Islet of Langerhans (tissue), 1 donor: ENCODE results near the gene SNTG2.

ENCODE experiments used
- FAIRE-seq: peaks from one replicate; lab custom pipeline; 2011; peaks lifted over from hg19 to GRCh38; lab: Jason Lieb, UNC

Gene SNTG2

DNA sequence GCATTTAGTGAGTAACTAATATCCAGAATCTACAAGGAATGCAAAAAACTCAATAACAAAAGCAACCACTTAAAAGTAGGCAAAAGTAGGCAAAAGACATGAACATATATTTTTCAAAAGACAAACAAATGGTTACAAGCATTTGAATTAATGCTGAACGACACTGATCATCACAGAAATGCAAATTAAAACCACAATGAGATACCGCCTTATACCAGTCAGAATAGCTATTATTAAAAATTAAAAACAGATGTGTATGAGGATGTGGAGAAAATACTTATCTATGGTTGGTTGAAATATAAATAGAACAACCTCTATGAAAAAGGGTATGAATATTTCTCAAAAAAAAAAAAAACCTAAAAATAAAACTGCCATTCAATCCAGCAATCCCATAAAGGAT, 51.7 kb downstream of the SNTG2 start:
- no peak for FAIRE-seq

DNA sequence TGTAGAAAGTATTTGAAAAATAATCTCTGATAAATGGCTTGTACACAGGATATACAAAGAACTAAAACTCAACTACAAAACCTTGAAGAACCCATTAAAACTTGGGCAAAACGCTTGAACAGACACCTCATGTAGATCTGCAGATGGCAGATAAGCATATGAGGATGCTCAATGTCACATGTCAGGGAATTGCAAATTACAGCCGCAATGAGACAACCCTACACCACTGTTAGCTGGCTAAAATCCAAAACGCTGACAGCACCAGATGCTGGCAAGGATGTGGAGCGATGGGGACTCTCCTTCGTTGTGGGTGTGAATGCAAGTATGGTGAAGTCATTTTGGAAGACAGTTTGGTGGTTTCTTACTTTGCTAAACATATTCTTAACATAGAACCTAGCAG, 53.7 kb downstream of the SNTG2 start:
- FAIRE-seq, result no peak

DNA sequence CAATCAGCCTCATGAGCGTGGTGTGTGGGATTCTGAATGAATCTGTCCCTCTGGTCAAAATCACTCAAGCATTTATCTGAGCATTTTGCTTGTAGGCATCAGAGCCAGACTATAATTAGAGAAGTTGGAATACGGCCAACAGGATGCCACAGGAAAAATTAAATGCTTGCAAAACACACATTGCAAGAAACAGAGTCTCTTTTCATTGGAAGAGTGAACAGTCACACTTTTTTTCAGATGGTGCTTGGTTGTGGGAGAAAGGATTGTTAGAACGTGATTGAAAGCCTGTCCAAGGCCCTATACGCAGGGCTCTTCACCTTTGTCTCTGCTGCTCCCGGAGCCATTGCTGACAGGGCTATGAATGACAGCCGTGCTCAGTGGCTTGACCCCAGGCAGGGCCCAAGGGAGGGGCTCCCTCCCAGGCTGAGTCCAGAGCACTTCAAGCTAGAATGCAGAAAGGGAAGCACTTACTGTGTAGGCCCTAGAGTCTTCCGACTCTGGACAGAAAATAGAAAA, 59.8 kb downstream of the SNTG2 start:
- no peak for FAIRE-seq

DNA sequence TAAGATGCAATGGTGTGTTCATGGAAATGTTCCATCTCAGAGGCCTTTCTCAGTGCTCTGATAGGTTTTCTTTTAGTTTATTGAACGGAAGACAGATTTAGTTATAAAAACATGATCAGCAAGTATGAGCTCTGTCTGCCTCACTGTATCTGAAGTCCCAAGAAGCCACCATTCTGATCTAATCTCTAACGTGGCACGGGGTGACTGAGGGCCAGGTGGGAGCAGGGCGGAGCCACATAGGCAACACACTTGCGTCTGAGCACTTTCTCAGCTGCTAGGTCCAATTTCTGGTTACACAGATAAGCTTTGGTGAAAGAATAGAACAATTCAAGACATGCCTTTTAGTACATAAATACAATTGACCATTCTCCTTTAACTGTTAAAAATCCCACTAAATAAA, 60.4 kb downstream of the SNTG2 start:
- FAIRE-seq, result no peak

DNA sequence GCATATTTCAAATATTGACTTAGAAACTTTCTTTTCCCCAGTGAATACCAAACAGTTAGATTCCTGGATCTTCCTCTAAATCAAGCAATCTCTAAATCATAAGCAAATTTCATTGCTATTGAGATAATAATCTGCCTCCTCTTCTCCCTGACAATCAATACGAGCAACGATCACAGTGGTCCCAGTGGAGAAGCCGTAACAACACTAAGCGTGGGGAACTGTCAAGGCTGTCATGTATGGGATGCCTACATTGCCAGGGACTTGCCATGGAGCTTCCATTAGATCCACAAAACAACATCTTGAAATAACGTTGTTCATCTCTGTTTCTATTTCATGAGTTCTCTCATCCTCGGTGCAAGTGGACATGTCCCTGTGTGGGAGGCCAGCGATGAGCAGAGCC, 61.3 kb downstream of the SNTG2 start:
- no peak for FAIRE-seq

DNA sequence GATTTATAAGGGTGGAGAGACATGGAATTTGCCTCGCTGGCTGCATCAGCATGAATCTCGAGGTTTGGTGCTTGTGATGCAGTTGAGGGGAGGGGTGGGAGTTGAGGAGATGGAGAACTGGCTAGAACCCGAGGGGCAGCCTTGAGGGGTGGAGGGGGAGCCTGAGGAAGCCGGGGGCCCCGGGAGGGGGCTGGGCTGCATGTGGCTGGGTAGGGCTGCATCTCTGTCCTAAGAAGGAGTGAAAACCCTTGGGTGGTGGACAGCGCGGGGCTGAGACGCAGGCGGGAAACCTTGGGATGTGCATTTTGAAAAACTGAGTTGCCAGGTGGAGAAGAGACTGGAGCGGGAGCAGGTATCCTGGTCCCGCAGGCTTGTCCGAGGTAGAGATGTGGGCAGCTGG, 64.2 kb downstream of the SNTG2 start:
- no peak for FAIRE-seq

DNA sequence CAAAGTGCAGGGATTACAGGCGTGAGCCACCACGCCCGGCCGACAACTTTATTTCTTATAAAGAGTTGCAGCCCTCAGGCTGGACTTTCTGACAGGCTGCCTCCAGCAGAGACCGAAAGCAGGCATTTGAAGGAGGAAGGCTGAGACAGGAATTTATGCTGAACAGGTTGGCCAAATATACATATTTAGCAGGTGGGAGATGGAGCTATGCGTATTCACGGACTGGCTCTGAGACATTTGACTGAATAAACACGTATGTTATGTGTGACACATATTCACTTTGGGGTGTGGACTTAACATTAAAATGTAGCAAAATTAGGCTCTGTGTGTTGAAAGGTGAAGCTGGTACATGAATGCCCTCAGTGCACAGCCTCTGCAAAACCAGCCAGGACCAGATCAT, 65.9 kb downstream of the SNTG2 start:
- no peak for FAIRE-seq

DNA sequence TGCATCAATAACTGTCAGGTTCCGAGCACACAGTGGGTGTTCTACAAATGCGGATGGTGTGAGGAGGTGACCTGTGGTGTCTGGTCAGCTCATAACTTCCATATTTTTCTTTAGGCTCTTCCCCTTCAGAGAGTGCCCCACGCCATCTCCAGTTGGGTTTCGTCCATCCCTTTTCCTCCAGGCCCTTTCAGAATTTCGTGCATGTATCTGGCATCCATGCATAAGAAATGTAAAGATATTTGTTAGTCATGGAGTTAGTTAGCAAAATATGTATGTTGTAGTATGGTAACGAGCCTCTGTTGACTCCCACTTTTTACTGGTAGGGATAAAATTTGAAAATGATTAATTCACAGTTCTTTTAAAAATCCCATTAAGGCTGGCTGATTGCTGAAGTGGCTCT, 67.2 kb downstream of the SNTG2 start:
- FAIRE-seq, result no peak

DNA sequence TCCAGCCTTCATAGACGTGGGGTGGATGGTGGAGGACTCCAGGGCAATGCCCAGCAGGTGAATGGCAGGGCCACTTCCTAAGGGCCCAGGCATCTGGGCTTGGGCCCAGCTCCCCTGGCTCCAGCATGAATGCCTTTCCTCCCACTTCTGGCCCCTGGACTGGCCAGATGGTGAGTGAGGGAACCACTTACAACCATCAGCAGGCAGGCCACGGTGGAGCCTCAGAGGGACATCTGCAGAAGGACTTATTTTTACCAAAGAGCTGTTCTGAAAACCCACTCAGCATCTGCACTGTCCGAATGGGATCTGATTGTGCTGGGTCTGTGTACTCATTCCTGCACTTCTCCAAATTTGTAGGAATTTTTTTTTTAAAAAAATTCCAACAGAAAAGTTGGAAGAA, 69.6 kb downstream of the SNTG2 start:
- no peak for FAIRE-seq

DNA sequence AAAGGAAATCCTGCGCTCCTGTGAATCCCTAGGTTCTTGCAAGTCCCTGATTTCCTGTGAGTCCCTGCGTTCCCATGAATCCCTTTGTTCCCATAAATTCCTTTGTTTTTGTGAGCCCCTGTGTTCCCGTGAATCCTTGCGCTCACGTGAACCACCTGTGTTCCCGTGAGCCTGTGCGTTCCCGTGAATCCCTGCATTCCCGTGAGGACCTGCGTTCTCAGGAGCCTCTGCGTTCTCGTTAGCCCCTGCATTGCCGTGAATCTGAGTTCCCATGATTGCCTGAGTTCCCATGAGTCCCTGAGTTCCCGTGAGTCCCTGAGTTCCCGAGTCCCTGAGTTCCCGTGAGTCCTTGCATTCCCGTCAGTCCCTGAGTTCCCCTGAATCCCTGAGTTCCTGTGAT, 71.5 kb downstream of the SNTG2 start:
- no peak for FAIRE-seq

DNA sequence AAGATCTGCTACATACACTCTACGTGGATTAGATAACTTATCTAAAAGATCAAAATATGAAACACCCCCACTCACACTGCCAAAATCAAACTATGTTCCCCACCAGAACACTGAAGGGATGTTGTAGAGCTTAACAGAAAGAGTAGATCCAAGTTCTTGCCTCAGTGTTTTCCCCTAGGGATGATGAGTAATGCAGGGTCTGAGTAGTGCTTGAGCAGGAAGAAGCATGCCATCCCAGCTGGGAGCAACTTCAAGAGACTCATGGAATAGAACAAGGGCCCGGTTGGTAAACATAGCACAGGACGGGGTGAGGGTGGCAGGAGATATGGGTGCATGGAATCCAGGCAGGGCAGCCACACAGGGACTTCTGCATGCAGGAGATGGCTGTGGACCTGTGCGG, 74.3 kb downstream of the SNTG2 start:
- no peak for FAIRE-seq

DNA sequence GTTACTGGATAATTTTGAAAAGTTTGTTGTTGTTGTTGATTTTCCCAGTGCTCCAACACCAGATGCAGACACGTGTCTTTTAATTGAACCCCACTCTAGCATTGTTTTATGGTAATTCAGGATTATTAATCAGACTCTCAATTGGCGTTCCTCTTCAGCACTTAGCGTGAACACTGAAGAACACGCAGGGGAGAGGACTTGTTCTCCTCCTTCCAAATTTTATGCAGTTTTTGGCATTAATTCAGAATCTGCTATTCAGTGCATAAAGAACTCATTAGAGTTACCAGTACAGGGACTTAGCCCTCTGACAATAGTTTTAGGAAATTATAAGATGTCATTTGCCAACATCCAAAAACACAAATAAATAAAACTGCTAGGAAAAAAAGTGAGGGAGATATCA, 75.5 kb downstream of the SNTG2 start:
- FAIRE-seq, result no peak

DNA sequence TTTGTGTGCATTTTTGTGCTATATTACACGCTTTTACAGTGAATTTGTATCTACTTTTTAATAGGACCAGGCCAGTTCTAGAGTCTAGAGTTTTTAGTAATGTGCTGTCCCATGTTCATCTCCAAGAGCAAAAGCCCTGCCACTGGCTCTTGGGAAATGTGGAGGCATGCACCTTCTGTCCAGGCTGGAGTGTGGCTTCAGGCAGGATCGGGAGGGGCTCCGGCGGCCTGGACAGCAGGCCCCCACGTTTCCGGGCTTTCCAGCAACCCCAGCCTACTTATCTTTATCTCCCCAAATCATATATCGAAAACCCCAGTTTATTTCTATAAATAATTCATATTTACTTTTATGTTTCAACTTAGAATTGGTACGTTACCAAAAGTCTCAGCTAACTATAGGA, 78.2 kb downstream of the SNTG2 start:
- no peak for FAIRE-seq

DNA sequence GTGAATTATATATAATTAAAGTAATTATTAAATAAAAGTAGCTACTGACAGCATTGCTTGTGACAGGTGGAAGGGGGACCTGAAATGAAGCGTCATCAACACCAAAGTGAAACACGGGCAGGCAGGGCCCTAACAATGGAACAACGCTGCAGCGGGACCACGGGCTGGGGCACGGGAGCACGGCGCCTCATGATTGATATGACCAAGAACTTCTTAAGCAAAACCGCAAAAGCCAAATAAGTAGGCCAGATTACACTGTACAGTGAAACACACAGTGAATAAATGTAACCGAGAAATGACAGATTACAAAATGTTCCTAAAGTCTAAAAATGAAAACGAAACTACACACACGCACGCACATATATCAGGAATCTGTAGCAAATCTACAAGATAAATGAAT, 81.4 kb downstream of the SNTG2 start:
- FAIRE-seq, result no peak

DNA sequence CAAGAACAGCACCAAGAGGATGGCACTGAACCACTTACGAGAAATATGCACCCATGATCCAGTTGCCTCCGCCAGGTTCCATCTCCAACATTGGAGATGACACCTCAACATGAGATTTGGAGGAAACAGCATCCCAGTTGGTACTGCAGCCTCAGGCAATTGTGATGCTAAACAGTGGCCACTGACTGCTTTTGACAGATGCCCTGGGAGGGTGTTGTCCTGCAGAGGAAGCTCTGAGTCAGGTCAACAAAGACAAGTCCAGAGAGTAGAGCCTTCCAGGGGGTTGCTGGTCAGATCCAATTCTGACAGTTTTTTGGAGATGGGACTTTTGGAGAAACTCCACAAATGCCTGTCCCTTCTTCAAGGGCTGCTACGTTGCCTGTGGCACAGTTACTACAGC, 82.4 kb downstream of the SNTG2 start:
- FAIRE-seq, result no peak

DNA sequence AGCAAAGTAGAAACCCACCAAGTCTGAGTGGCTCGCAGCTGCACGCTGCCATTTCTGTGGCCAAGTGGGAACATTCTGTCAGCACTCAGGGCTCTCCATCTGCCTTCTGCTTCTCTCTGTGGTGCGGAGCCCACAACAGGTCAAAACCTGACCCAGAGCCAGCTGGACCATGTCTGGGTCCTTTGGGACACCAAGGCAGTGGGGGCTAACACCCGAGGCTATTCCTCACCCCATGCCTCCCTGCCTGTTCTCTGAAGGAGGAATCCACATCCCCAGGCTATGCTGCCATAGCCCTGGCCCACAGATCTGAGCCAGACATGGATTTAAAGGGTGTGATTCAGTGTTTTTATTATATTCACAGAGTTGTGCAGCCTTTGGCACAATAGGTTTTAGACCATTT, 86.4 kb downstream of the SNTG2 start:
- FAIRE-seq, result no peak

DNA sequence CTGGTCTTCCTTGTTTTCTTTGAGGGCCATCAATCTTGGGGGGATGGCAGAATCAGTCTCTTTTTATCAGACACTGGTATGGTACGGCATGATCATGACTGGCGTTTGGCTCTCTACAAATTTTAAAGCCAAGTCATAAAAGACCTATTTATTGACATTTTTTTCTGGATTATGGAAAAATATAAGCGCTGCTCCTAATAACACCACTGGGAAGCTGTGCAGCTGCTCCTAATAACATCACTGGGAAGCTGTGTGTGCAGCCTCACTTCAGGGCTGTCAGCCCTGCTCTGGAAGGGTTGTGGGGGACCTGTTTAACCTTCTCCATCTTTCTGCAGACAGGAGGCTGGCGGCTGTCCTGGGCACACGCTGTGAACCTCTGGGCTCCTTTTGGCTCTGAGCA, 88.9 kb downstream of the SNTG2 start:
- FAIRE-seq, result no peak

DNA sequence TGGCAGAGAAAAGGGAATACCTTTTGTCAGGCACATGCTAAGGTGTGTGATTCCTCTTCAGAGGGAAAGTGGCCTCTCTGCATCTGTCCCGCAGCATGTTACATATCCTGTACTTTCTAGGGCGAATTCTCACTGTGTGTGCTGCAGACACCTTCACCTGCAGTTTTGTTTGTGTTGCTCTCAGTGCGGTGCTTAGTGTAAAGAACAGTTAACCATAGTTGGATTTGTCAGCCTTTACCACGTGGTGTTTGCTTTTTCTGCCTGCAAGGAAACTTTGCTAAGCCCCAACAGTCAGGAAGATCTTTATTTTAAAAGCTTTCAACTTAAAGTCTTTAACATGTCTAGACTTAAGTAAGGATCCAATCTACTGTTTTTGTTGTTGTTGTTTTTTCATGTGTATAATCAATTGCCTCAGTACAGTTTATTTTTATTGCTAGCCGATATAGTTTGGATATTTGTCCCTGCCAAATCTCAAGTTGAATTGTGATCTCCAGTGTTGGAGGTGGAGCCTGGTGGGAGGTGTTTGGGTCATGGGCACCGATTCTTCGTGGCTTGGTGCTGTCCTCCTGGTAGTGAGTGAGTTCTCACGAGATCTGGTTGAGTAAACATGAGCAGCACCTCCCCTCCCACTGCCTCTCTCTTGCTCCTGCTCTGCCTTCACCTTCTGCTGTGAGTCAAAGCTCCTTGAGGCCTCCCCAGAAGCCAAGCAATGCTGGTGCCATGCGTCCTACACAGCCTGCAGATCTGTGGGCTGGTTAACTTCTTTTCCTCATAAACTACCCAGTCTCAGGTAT, 90.6 kb downstream of the SNTG2 start:
- no peak for FAIRE-seq

DNA sequence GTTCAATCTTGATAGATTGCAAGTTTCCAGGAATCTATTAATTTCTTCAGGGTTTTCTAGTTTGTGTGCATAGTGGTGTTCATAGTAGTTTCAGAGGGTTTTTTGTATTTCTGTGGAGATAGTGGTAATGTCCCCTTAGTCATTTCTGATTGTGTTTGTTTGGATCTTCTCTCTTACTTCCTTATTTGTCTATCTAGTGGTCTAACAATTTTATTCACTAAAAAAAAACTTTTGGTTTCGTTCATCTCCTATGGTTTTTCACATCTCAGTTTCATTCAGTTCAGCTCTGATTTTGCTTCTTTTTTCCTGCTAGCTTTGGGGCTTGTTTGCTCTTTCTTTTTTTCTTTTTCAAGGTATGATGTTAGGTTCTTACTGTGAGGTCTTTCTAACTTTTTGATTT, 94.5 kb downstream of the SNTG2 start:
- FAIRE-seq, result no peak

DNA sequence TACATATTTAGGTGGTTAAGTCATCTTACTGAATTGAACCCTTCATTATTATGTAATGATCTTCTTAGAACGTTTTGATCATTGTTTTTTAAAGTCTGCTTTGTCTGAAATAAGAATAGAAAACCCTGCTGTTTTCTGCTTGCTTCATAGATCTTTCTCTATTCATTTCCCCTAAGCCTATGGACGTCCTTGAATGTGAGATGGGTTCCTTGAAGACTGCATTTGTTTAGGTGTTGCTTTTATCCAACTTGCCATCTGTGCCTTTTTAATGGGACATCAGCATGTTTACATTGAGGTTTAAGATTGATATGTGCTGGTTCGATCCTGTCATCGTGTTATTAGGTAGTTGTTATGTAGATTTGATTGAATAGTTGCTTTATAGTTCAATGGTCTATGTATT, 95.4 kb downstream of the SNTG2 start:
- FAIRE-seq, result no peak

DNA sequence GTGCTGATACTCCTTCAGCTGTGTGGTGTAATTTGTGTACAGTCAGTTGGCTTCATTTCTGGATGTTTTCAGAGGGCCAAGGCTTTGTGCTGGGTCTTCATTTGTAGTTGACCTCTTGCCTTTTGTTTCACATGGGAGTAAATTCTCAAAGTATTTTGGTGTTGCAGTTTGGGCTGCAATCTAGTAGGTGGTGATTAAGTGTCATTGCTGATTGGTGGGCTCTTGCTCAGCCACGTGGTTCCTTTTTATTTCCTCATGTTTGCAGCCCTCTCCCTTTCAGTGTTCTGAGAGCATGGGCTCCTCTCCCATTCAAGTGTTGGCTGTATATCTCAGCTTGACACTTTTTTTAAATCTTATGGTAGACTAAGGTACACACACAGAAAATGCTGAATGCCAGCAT, 96.8 kb downstream of the SNTG2 start:
- no peak for FAIRE-seq

DNA sequence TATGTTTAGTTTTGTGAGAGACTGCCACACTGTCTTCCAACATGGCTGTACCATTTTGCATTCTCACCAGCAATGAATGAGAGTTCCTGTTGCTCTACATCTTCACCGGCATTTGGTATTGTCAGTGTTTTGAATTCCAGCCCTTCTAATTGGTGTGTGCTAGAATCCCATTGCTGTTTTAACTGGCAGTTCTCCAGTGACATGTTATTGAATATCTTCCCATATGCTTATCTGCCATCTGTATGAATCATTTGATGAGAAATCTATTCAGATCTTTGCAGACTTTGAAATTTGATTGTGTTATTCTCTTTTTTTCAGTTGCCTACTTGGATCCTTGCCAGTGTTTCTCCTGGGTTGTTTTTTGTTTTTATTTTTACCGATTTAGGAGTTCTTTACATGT, 99.0 kb downstream of the SNTG2 start:
- no peak for FAIRE-seq

DNA sequence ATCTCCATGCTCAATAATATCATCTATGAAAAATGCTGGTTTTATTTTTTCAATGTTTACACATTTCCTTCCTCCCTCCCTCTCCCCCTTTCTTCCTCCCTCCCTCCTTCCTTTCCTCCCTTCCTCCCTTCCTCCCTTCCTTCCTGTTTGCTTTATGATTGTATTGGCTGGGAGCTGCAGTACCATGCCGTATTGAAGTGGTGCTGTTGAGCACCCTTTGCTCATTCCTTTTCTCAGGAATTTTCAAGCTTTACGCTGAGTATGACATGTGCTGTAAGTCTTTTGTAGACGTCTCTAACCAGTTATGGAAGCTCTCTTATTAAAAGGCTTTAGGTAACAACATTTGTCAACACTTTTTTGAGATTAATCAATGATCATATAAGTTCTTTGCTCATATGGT, 100.4 kb downstream of the SNTG2 start:
- no peak for FAIRE-seq

DNA sequence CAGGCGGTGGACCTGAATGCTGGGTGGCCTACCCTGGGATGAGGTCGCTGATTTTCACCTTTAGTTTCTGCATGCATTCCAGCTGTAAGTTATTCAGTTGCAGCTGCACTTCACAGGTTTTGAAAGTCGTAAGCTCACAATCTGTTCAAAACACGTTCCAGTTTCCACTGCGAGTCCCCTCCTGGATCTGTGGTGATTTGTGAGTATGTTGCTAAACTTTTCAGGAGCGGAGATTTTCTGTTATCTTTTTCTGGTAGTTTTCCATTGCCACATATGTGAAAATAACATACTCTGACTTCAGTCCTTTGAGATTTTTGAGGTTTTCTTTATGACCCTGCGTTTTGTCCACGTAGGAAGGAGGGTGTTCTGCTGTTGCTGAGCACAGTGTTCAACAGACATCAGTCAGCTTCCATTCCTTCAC, 102.1 kb downstream of the SNTG2 start:
- FAIRE-seq, result no peak

DNA sequence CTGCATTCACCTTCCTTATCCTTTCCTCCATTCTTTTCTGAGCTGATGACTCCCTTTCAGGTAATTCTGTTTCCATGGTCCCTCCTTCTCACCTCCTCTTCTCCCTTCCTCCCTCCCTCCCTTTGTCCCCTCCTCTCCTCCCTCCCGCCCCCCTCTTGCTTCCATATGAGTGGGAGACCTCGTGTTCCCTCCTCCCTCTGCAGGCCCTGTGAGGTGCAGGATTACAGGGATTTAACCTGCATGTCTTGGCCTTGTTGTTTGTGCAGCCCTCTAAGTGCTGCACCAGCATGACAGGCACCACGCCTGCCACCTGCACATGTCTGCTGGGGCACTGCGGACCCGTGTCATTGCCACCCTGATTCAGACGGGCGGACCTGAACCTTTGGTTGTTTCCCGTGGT, 103.1 kb downstream of the SNTG2 start:
- FAIRE-seq, result no peak
